ENCODE data around the gene CNIH4. TPM values are rescaled to one million over a fixed set of nuclear protein-coding genes. Genes with fewer than 3 reads are reported as not detected.

The CNIH4 gene
- polyA plus RNA-seq, 2 of the 4 experiments (the other 2 are of a cell fraction): 102 to 104 TPM

- WGBS (ENCODE audit: missing lambda C conversion rate): 69% methylated on average over 3 of the region's 3 CpGs
- Histone ChIP-seq H3K4me3 (no peak overlapping the region), H3K27ac (no peak overlapping the region)
These were observed 2.5 kb downstream of the CNIH4 start for GRCh38 chr1:224359207-224359606.

GRCh38 chr1:224368409-224368808, 11.7 kb downstream of the CNIH4 start:
- Histone ChIP-seq H3K4me1 (no peaks in the 10 kb centered on the region), H3K27ac (no peak overlapping the region), H3K4me2 (no peak overlapping the region), H3K4me3 (no peak overlapping the region), H3K9me3 (no peaks in the 10 kb centered on the region)
- ChIA-PET CTCF (interaction anchor here (0.8 to 1.6 kb wide), 3 partner anchors 27 to 236 kb away, joined by 3 to 4 read pairs (median 4); no protein-coding TSS in a partner anchor), POLR2A (no interaction called here)
- FAIRE-seq: no peak
- DNase-seq (ENCODE audit: low read depth in 1 of 2, low spot score in 1 of 2): no peak
- 91% methylated on average over 5 of the region's 5 CpGs for WGBS (ENCODE audit: missing lambda C conversion rate)
- TF ChIP-seq SMC3 (IDR thresholded peaks at IDR 0.05) (no peak), HEYL (CRISPR knock-in tag; IDR thresholded peaks at IDR 0.05) (no peak), JUNB (IDR thresholded peaks at IDR 0.05) (no peak), HOXB13 (CRISPR knock-in tag; IDR thresholded peaks at IDR 0.05; ENCODE audit: low read depth) (no peak), NPAS2 (CRISPR knock-in tag; IDR thresholded peaks at IDR 0.05; ENCODE audit: borderline replicate concordance) (no peak)
- no peak for ATAC-seq

More at GRCh38 chr1:224359207-224359606, 2.5 kb downstream of the CNIH4 start:
- peak overlapping the region; percentile 82; the same call in 2 of the 3 replicates for H3K4me2 ChIP-seq
- H3K9me3 ChIP-seq: no peaks in the 10 kb centered on the region
- POLR2A ChIA-PET: no interaction called here
- TF ChIP-seq MAZ (IDR thresholded peaks at IDR 0.05; ENCODE audit: borderline replicate concordance, low read depth, low read length): no peak
- TF ChIP-seq HDAC2 (IDR thresholded peaks at IDR 0.05): no peak
- TF ChIP-seq HOXB13 (CRISPR knock-in tag; IDR thresholded peaks at IDR 0.05; ENCODE audit: low read depth): no peak
- no peak for TF ChIP-seq CBX8 (IDR thresholded peaks at IDR 0.05)
- no peak for TF ChIP-seq SREBF2 (IDR thresholded peaks at IDR 0.05)
- TF ChIP-seq RARB (CRISPR knock-in tag; IDR thresholded peaks at IDR 0.05): no peak
- TF ChIP-seq HMGXB4 (CRISPR knock-in tag; IDR thresholded peaks at IDR 0.05; ENCODE audit: borderline replicate concordance): no peak
- no peak for TF ChIP-seq FOXS1 (CRISPR knock-in tag; IDR thresholded peaks at IDR 0.05)
- no peak for TF ChIP-seq TP53 (CRISPR knock-in tag; IDR thresholded peaks at IDR 0.05)
- TF ChIP-seq JUN (IDR thresholded peaks at IDR 0.05): no peak
- TF ChIP-seq, protein P1, sequence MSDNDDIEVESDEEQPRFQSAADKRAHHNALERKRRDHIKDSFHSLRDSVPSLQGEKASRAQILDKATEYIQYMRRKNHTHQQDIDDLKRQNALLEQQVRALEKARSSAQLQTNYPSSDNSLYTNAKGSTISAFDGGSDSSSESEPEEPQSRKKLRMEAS (IDR thresholded peaks at IDR 0.05): no peak
- no peak for TF ChIP-seq ESRRA (IDR thresholded peaks at IDR 0.05; ENCODE audit: borderline replicate concordance, low read length)
- no peak for TF ChIP-seq BHLHE40 (IDR thresholded peaks at IDR 0.05; ENCODE audit: low read depth, low read length)
- TF ChIP-seq KDM1A (IDR thresholded peaks at IDR 0.05; ENCODE audit: low read depth): no peak
- TF ChIP-seq RNF2 (IDR thresholded peaks at IDR 0.05; ENCODE audit: borderline replicate concordance, low read depth): no peak
- TF ChIP-seq ZNF302 (CRISPR knock-in tag; IDR thresholded peaks at IDR 0.05): no peak
- DNase-seq (ENCODE audit: low read depth in 1 of 2, low spot score in 1 of 2) (no peak), FAIRE-seq (no peak), ATAC-seq (no peak)
- H3K4me1 ChIP-seq: peaks cover 20% of the 10 kb centered on the region
- CTCF ChIA-PET: no interaction called here

GRCh38 chr1:224373008-224373590, 16.4 kb downstream of the CNIH4 start:
- H3K4me3 ChIP-seq: no peak overlapping the region
- no peaks in the 10 kb centered on the region for H3K9me3 ChIP-seq
- 94% methylated on average over 5 of the region's 5 CpGs for WGBS (ENCODE audit: missing lambda C conversion rate)
- H3K27ac ChIP-seq: no peak overlapping the region
- TF ChIP-seq HEYL (CRISPR knock-in tag; IDR thresholded peaks at IDR 0.05) (no peak), NFE2L2 (conservative IDR thresholded peaks at IDR 0.05; ENCODE audit: low read length) (no peak), KDM5A (IDR thresholded peaks at IDR 0.05) (no peak), REST (IDR thresholded peaks at IDR 0.05) (no peak), CBX8 (IDR thresholded peaks at IDR 0.05) (no peak), MAFK (IDR thresholded peaks at IDR 0.05; ENCODE audit: partially characterized antibody) (no peak), USF2 (IDR thresholded peaks at IDR 0.05) (no peak), MYC (IDR thresholded peaks at IDR 0.05; ENCODE audit: borderline replicate concordance, low read length) (no peak), RAD21 (conservative IDR thresholded peaks at IDR 0.05 in 1 of 2, IDR thresholded peaks at IDR 0.05 in 1 of 2) (no peak)
- POLR2A ChIA-PET: no interaction called here
- peaks cover 4% of the 10 kb centered on the region; the same call in 1 of the 3 replicates for H3K4me1 ChIP-seq
- ATAC-seq (no peak), FAIRE-seq (no peak), DNase-seq (ENCODE audit: low read depth in 1 of 2, low spot score in 1 of 2) (no peak)
- H3K4me2 ChIP-seq: no peak overlapping the region
- CTCF ChIA-PET: interaction anchor here (1.2 kb wide), 1 partner anchor 84 kb away, joined by 3 read pairs; no protein-coding TSS in a partner anchor
